ENCODE data around the gene SHISA8. TPM values are rescaled to one million over a fixed set of nuclear protein-coding genes. Genes with fewer than 3 reads are reported as not detected.

Gene SHISA8
- total RNA-seq, 1 donor from 2014 or later = not detected

GRCh38 chr22:41910050-41911000 lies 4.5 kb downstream of the SHISA8 start:
- H3K9me3 Mint-ChIP-seq = peaks cover 4% of the 10 kb centered on the region
- Histone ChIP-seq H3K4me3 (peak overlapping the region; percentile 38), H3K27me3 (peaks cover 78% of the 10 kb centered on the region), H2AFZ (replicated peaks) (no peak overlapping the region), H3K4me2 (peak overlapping the region; percentile 71), H4K20me1 (ENCODE audit: low read depth) (peaks cover 83% of the 10 kb centered on the region), H3K36me3 (no peaks in the 10 kb centered on the region), H3K9ac (no peak overlapping the region), H3K27ac (no peak overlapping the region), H3K79me2 (ENCODE audit: low read depth) (no peaks in the 10 kb centered on the region), H3K4me1 (peaks cover 17% of the 10 kb centered on the region), H3K9me3 (ENCODE audit: low read depth) (no peaks in the 10 kb centered on the region), H3F3A (ENCODE audit: low read depth) (peaks cover 28% of the 10 kb centered on the region)
- H3K4me1 Mint-ChIP-seq = peaks cover 7% of the 10 kb centered on the region
- TF ChIP-seq CTCF (IDR thresholded peaks at IDR 0.05) (no peak), EZH2phosphoT487 (IDR thresholded peaks at IDR 0.05) (peak; percentile 94), EZH2 (IDR thresholded peaks at IDR 0.05) (peak; percentile 78)
- H3K27ac Mint-ChIP-seq = no peak overlapping the region
- peak overlapping the region; percentile 71 for H3K4me3 Mint-ChIP-seq
- DNase-seq (ENCODE audit: low spot score) = peak; percentile 75
- H3K27me3 Mint-ChIP-seq (ENCODE audit: insufficient read depth, low read depth) = peaks cover 42% of the 10 kb centered on the region
- peaks cover 9% of the 10 kb centered on the region for H3K36me3 Mint-ChIP-seq

- DNase-seq (ENCODE audit: low spot score) = peak; percentile 58
- TF ChIP-seq EZH2 (IDR thresholded peaks at IDR 0.05) (peak; percentile 32), EZH2phosphoT487 (IDR thresholded peaks at IDR 0.05) (peak; percentile 12), CTCF (IDR thresholded peaks at IDR 0.05) (no peak)
- Histone ChIP-seq H4K20me1 (ENCODE audit: low read depth) (peaks cover 87% of the 10 kb centered on the region), H3K4me3 (peak overlapping the region; percentile 38), H3K27ac (no peak overlapping the region), H3K27me3 (peaks cover 70% of the 10 kb centered on the region), H3K4me1 (peaks cover 13% of the 10 kb centered on the region), H3F3A (ENCODE audit: low read depth) (peaks cover 28% of the 10 kb centered on the region), H3K9ac (no peak overlapping the region), H3K4me2 (peak overlapping the region; percentile 71), H3K79me2 (ENCODE audit: low read depth) (no peaks in the 10 kb centered on the region), H2AFZ (replicated peaks) (no peak overlapping the region), H3K9me3 (ENCODE audit: low read depth) (no peaks in the 10 kb centered on the region), H3K36me3 (no peaks in the 10 kb centered on the region)
- Mint-ChIP-seq H3K36me3 (peaks cover 9% of the 10 kb centered on the region), H3K9me3 (peaks cover 4% of the 10 kb centered on the region), H3K4me1 (peaks cover 7% of the 10 kb centered on the region), H3K4me3 (peak overlapping the region; percentile 43), H3K27ac (no peak overlapping the region), H3K27me3 (ENCODE audit: insufficient read depth, low read depth) (peaks cover 41% of the 10 kb centered on the region)
Measured at GRCh38 chr22:41909310-41910049, 5.4 kb downstream of the SHISA8 start.

GRCh38 chr22:41908411-41909309 lies 6.2 kb downstream of the SHISA8 start:
- peaks cover 89% of the 10 kb centered on the region for H4K20me1 ChIP-seq (ENCODE audit: low read depth)
- no peaks in the 10 kb centered on the region for H3K9me3 ChIP-seq (ENCODE audit: low read depth)
- TF ChIP-seq EZH2phosphoT487 (IDR thresholded peaks at IDR 0.05) = no peak
- no peak for TF ChIP-seq EZH2 (IDR thresholded peaks at IDR 0.05)
- no peak for TF ChIP-seq CTCF (IDR thresholded peaks at IDR 0.05)
- H3K27me3 ChIP-seq = peaks cover 61% of the 10 kb centered on the region
- peaks cover 28% of the 10 kb centered on the region for H3F3A ChIP-seq (ENCODE audit: low read depth)
- no peak overlapping the region for H3K4me3 Mint-ChIP-seq
- no peak overlapping the region for H3K4me2 ChIP-seq
- H3K36me3 ChIP-seq = no peaks in the 10 kb centered on the region
- H3K27me3 Mint-ChIP-seq (ENCODE audit: insufficient read depth, low read depth) = peaks cover 43% of the 10 kb centered on the region
- no peak overlapping the region for H3K27ac ChIP-seq
- H3K9ac ChIP-seq = no peak overlapping the region
- H3K79me2 ChIP-seq (ENCODE audit: low read depth) = no peaks in the 10 kb centered on the region
- peaks cover 13% of the 10 kb centered on the region for H3K4me1 ChIP-seq
- H3K9me3 Mint-ChIP-seq = peaks cover 4% of the 10 kb centered on the region
- H3K4me1 Mint-ChIP-seq = peaks cover 7% of the 10 kb centered on the region
- no peak overlapping the region for H3K27ac Mint-ChIP-seq
- no peak overlapping the region for H3K4me3 ChIP-seq
- peaks cover 12% of the 10 kb centered on the region for H3K36me3 Mint-ChIP-seq
- no peak overlapping the region for H2AFZ ChIP-seq (replicated peaks)
- DNase-seq (ENCODE audit: low spot score) = peak; percentile 34
